SJCRH30 (cell line): Measurements from ENCODE around the gene CADPS. TPM values are rescaled to one million over a fixed set of nuclear protein-coding genes. Genes with fewer than 3 reads are reported as not detected.

Source experiments
- DNase-seq, 2 experiments: peaks; one replicate each; pipeline ENCODE4 v3.0.0-alpha.2; 2015 to 2020
- H3K27ac ChIP-seq: fragments of 250-450 bp; sonication (Bioruptor Pico); 2 replicates; pipeline ENCODE4 v1.5.1; 2020; ENCODE audit warnings: mild to moderate bottlenecking, moderate library complexity
- H3K27me3 ChIP-seq: fragments of 250-450 bp; sonication (Bioruptor Pico); 2 replicates; pipeline ENCODE4 v1.5.1; 2020; ENCODE audit warnings: mild to moderate bottlenecking, moderate library complexity
- H3K36me3 ChIP-seq: fragments of 250-450 bp; sonication (Bioruptor Pico); 2 replicates; pipeline ENCODE4 v1.5.1; 2020; ENCODE audit warnings: mild to moderate bottlenecking, moderate library complexity
- H3K4me1 ChIP-seq: fragments of 250-450 bp; sonication (Bioruptor Pico); 2 replicates; pipeline ENCODE4 v1.5.1; 2020; ENCODE audit warnings: mild to moderate bottlenecking, moderate library complexity
- H3K4me3 ChIP-seq: fragments of 250-450 bp; sonication (Bioruptor Pico); 2 replicates; pipeline ENCODE4 v1.5.1; 2020; ENCODE audit warnings: mild to moderate bottlenecking, moderate library complexity
- H3K9me3 ChIP-seq: fragments of 250-450 bp; sonication (Bioruptor Pico); replicated peaks from 2 replicates; pipeline ENCODE4 v1.5.1; 2020; ENCODE audit warnings: mild to moderate bottlenecking, moderate library complexity
- total RNA-seq: library from RNA; depleted of rRNA; stranded (reverse); fragments of >200 nt; shearing (Covaris generic); gene quantifications from 2 replicates; pipeline ENCODE4 v1.2.3, GENCODE V29; 2014

The CADPS gene
- total RNA-seq, 1 experiment from 2014 or later = not detected

- Histone ChIP-seq H3K4me1 (peaks cover 9% of the 10 kb centered on the region; the same call in 1 of the 2 replicates), H3K9me3 (no peaks in the 10 kb centered on the region), H3K36me3 (no peaks in the 10 kb centered on the region), H3K4me3 (no peak overlapping the region), H3K27ac (no peak overlapping the region), H3K27me3 (no peaks in the 10 kb centered on the region)
- DNase-seq = no peak
Measured at GRCh38 chr3:62611541-62612240, 263.5 kb downstream of the CADPS start.

DNA sequence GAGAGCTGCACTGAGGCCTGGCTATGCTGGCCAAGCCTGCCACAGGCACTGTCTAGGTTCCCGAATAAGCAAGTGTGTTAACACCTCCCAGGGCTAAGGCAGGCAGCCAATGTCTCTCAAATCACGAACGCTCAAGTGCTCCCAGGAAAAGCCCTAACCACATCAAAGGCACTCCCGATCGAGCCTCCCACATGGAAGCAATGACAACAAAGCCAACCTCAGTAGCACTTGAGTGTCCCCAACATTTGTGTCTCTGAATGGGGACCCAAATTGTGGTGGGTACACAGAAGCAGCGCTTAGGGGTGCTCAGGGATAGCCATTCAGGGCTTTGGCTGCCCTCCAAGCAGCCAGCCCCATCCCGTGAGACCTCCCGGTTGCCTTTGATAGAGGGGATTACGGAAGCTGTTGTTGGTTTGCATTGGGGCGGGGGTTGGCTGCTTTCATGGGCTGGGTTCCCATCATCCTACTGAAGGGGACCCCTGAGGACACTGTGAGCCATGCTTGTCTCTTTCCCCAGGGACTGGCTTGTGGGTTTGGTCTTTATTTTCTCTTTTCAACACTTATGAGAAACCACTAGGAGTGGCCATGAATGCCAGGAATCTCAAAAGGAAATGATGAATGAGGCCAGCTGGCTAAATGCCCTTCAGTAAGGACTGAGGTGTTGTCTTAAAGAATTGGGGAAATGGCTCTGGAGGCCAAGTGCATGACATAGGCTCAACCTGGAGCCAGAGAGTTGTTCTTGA is 267.8 kb downstream of the CADPS start:
- Histone ChIP-seq H3K27me3 (no peaks in the 10 kb centered on the region), H3K27ac (peak overlapping the region; percentile 19; the same call in 1 of the 2 replicates), H3K36me3 (no peaks in the 10 kb centered on the region), H3K4me1 (peaks cover 9% of the 10 kb centered on the region; the same call in 1 of the 2 replicates), H3K9me3 (no peaks in the 10 kb centered on the region), H3K4me3 (no peak overlapping the region)
- DNase-seq = peak; percentile 81 to 86

GRCh38 chr3:62605413-62606068 is 269.7 kb downstream of the CADPS start:
- H3K4me1 ChIP-seq = peaks cover 9% of the 10 kb centered on the region; the same call in 1 of the 2 replicates
- no peak for DNase-seq
- H3K27me3 ChIP-seq = no peaks in the 10 kb centered on the region

GRCh38 chr3:62604751-62605351 is 270.4 kb downstream of the CADPS start:
- H3K27ac ChIP-seq = no peak overlapping the region
- H3K4me1 ChIP-seq = peaks cover 9% of the 10 kb centered on the region; the same call in 1 of the 2 replicates
- no peak for DNase-seq
- H3K36me3 ChIP-seq = no peaks in the 10 kb centered on the region
- H3K27me3 ChIP-seq = no peaks in the 10 kb centered on the region
- no peaks in the 10 kb centered on the region for H3K9me3 ChIP-seq
- no peak overlapping the region for H3K4me3 ChIP-seq

More at GRCh38 chr3:62605413-62606068, 269.7 kb downstream of the CADPS start:
- H3K36me3 ChIP-seq = no peaks in the 10 kb centered on the region
- H3K4me3 ChIP-seq = no peak overlapping the region
- H3K27ac ChIP-seq = no peak overlapping the region
- no peaks in the 10 kb centered on the region for H3K9me3 ChIP-seq

GRCh38 chr3:62604298-62604697 is 270.9 kb downstream of the CADPS start:
- H3K9me3 ChIP-seq = no peaks in the 10 kb centered on the region
- no peaks in the 10 kb centered on the region for H3K36me3 ChIP-seq
- H3K27ac ChIP-seq = no peak overlapping the region
- peaks cover 9% of the 10 kb centered on the region; the same call in 1 of the 2 replicates for H3K4me1 ChIP-seq
- H3K27me3 ChIP-seq = no peaks in the 10 kb centered on the region
- DNase-seq = no peak
- no peak overlapping the region for H3K4me3 ChIP-seq

DNA sequence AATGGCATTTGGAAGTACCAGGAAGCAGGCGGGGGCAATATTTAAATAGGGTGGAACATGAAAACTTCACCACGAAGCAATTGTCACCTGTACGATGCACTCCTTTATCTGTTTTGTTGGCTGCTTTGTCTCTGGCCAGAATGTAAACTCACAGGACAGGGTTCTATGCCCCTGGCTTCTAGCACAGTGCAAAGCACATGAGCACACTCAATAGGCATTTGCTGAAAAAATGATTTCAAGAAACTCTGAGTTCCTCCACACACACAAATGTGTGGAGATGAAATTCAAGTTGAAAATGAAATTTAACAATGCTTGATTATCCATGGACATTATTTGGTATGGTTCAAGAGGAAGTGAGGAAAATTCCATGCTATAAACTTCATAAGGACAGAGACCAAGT is 272.2 kb downstream of the CADPS start:
- no peak overlapping the region for H3K4me3 ChIP-seq
- peaks cover 9% of the 10 kb centered on the region; the same call in 1 of the 2 replicates for H3K4me1 ChIP-seq
- H3K27ac ChIP-seq = no peak overlapping the region
- H3K36me3 ChIP-seq = no peaks in the 10 kb centered on the region
- DNase-seq = no peak
- H3K9me3 ChIP-seq = no peaks in the 10 kb centered on the region
- no peaks in the 10 kb centered on the region for H3K27me3 ChIP-seq

DNA sequence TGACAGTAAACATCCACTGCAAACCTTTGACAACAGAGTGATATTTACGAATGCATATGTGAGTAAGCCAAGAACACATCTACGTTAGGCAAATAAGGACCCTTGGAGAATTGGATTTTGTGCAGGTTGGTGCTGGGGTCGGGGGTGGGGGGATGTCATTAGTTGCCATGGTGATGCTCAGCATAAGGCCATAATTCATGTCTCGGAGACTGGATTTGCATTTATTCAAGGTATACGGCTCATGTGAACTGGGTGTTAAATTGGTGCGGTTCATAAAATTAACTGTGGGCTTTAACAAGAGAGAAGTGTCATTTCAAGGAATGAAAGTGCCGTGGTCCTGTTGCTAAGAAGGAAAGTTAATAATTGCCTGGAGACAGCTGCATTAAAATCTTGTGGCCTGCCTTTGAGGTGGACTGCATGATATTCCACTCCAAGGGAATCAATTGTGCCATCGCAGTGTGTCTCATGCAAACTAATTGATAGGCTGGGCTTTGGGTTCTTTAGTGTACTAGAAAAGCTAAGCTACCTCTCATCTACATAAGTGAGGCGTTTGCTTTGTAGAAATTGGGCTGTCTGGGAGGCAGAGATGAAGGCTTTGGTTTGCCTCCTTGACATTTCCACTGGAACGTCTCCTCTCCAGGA is 273.0 kb downstream of the CADPS start:
- peaks cover 3% of the 10 kb centered on the region; the same call in 1 of the 2 replicates for H3K4me1 ChIP-seq

DNA sequence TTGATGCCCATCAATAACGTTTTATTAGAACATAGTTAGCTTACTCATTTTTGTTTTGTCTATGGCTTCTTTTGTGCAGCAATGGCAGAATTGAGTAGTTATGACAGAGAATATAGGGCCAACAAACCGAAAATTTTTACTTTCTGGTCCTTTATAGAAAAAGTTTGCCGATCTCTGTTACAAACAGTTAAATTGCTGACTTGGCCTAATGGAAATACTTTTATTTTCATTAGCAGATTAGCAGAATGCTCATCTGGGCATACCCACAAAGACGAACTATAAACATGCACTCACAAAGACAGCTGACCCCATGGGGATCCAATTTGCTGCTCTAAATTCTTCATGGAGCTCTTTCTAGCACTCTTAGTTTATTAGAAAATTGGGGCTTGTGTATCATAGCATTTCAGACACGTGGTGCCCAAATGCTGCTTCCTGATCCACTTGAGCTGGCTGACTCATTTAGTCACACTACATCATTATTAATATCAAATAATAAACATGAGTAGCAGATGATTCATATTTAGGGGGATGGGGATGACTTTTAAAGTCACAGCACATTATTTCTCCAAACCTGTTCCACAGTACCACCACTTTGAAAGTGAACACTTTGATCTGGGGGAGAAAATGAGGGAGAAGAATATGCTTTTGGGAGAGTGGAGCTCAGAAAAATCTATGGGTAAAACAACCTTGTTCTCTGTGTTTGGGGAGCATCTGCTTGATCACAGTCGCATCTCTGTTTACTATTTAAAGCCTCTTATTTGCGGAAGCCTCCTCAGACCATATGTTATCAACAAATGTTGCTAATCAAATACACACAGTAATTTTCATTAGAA is 273.8 kb downstream of the CADPS start:
- H3K4me1 ChIP-seq = no peaks in the 10 kb centered on the region; the same call in 1 of the 2 replicates
- DNase-seq = peak; percentile 4 to 17
- H3K4me3 ChIP-seq = no peak overlapping the region
- H3K27ac ChIP-seq = no peak overlapping the region
- no peaks in the 10 kb centered on the region for H3K9me3 ChIP-seq
- H3K27me3 ChIP-seq = no peaks in the 10 kb centered on the region
- H3K36me3 ChIP-seq = no peaks in the 10 kb centered on the region

More for the DNA sequence above, 273.0 kb downstream of the CADPS start:
- Histone ChIP-seq H3K9me3 (no peaks in the 10 kb centered on the region), H3K27ac (no peak overlapping the region), H3K36me3 (no peaks in the 10 kb centered on the region), H3K27me3 (no peaks in the 10 kb centered on the region), H3K4me3 (no peak overlapping the region)
- DNase-seq = no peak

DNA sequence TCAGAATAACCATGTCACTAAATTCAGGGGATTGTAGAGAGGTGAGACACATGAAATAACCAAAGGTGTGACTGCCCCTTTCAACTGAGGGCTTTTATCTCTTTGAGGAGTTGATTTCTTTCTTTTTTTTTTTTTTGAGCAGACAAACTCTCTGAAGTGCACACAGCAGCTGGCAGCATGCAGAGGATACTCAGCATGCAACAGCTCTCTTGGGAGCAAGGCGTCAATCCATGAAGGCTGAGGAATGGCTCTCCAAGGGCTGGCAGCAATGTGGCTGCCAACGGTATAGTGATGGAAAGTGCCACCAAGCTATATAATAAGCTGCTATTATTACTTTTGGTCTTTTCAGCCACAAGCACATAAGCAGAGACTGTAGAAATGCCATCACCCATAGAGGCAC is 275.2 kb downstream of the CADPS start:
- Histone ChIP-seq H3K4me3 (no peak overlapping the region), H3K4me1 (no peaks in the 10 kb centered on the region; the same call in 1 of the 2 replicates), H3K27ac (no peak overlapping the region), H3K36me3 (no peaks in the 10 kb centered on the region), H3K27me3 (no peaks in the 10 kb centered on the region), H3K9me3 (no peaks in the 10 kb centered on the region)
- DNase-seq = no peak

- Histone ChIP-seq H3K4me3 (no peak overlapping the region), H3K36me3 (no peaks in the 10 kb centered on the region), H3K4me1 (no peaks in the 10 kb centered on the region; the same call in 1 of the 2 replicates), H3K27ac (no peak overlapping the region), H3K9me3 (no peaks in the 10 kb centered on the region), H3K27me3 (no peaks in the 10 kb centered on the region)
- DNase-seq = peak; percentile 3 to 16
Measured at GRCh38 chr3:62597491-62597890, 277.7 kb downstream of the CADPS start.

GRCh38 chr3:62592408-62592807 is 282.8 kb downstream of the CADPS start:
- Histone ChIP-seq H3K27ac (no peak overlapping the region), H3K27me3 (no peaks in the 10 kb centered on the region), H3K9me3 (no peaks in the 10 kb centered on the region), H3K4me3 (no peak overlapping the region), H3K4me1 (no peaks in the 10 kb centered on the region), H3K36me3 (no peaks in the 10 kb centered on the region)
- DNase-seq = no peak

DNA sequence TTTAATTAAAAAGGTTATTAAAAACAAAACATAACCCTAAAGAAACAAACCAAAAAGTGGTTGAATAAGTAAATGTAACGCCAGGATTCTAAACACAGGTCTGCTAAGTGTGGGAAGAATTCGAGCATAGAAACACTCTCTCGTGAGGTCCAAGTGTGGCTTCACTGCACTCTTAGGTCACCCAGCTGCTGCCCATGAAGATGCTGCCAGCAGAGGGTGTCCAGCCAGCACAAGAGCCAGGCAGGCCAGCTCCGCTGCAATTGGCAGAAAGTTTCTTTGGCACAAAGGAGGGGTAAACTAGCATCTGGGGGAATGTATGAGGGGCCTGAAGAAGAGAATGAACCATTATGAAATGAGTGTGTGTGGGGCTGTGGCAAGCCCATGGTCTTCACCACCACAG is 286.1 kb downstream of the CADPS start:
- Histone ChIP-seq H3K27me3 (no peaks in the 10 kb centered on the region), H3K9me3 (no peaks in the 10 kb centered on the region), H3K4me3 (no peak overlapping the region), H3K27ac (no peak overlapping the region), H3K36me3 (no peaks in the 10 kb centered on the region), H3K4me1 (no peaks in the 10 kb centered on the region)
- DNase-seq = no peak

DNA sequence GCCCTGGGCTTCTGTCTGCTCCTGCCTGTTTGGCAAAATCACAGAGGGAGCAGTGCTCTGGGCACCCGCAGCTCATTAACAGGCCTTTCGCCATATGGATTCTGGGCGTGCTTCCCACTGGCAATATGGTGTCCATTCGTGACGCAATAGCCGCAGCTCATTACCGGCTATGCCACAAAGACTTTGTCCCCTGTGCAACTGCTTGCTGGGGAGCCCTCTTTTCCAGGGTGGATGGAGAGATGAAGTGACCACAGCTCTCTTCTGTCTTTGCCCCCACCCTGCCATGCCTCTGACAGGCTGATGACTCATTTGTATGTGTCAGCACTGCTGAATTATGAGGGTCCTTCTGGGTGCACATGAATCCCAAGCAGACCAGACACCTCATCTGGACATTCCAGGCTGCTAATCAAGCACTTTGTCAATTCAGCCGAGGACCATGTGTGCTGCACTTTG is 287.6 kb downstream of the CADPS start:
- Histone ChIP-seq H3K9me3 (no peaks in the 10 kb centered on the region), H3K36me3 (no peaks in the 10 kb centered on the region), H3K27ac (no peak overlapping the region), H3K4me1 (no peaks in the 10 kb centered on the region), H3K4me3 (no peak overlapping the region), H3K27me3 (no peaks in the 10 kb centered on the region)
- DNase-seq = no peak
